Head of caudate nucleus (tissue), 42 donors: ENCODE measurements around the gene TPST1.
"Not testable (repeated sequence)": the region's sequence is repeated elsewhere in the genome, so short reads cannot be mapped to it uniquely, and the experiment has no call there.

Source experiments
- DNase-seq, 42 donors: peaks; one replicate each; pipeline versions ENCODE4 v3.0.0 to v3.0.0-alpha.2; 2020 to 2021; ENCODE audit warnings: mixed read lengths in 7 of 42
- intact Hi-C: fragments of 100-400 bp; cut with DNase I; formaldehyde crosslinking; loops from one replicate; pipeline ENCODE4 v1.15.0; 2022

The TPST1 gene

GRCh38 chr7:66204822-66205740, at the start of gene TPST1:
TSS of gene TPST1 (plus strand) at chr7:66205334. CDS start at chr7:66240426, 35,092 bp downstream.
- DNase-seq = peak; percentile 88 to 98 (median 95)
- intact Hi-C loops = no loop called here

- DNase-seq, intact Hi-C loops: not testable (repeated sequence)
Measured at GRCh38 chr7:66156035-66156434, 49.1 kb upstream of the TPST1 start.

DNA sequence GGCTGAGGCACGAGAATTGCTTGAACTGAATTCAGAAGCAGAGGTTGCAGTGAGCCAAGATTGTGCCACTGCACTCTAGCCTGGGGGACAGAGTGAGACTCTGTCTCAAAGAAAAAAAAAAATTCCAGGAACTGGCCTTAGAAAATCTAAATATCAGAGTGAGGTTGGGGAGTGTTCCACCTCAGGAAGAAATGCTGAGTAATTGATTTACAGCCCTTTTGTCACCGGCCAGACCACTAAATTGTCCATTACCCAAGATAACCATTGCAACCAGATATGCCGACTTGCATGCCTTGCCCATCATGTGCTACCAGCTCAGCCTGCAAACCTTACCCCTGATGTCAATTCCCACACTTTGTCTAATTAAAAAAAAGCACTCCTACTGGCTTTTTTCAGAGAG, 48.1 kb upstream of the TPST1 start:
- DNase-seq = no peak
- intact Hi-C loops = no loop called here

DNA sequence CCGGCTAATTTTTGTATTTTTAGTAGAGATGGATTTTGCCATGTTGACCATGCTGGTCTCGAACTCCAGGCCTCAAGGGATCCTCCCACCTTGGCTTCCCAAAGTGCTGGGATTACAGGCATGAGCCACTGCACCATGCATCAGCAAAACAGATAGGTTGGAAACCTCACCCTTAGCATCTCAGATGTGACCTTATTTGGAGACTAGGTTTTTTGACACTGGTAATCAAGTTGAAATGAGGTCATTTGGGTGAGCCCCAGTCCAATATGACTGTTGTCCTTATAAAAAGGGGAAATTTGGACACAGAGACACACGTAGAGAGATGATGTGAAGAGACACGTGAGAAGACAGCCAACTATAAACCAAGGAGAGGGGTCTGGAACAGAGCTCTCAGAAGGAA, 42.5 kb upstream of the TPST1 start:
- intact Hi-C loops = no loop called here
- no peak for DNase-seq

- intact Hi-C loops = no loop called here
- no peak for DNase-seq
Measured at GRCh38 chr7:66163186-66163610, 41.9 kb upstream of the TPST1 start.

GRCh38 chr7:66164356-66164755, 40.8 kb upstream of the TPST1 start:
- intact Hi-C loops = no loop called here
- DNase-seq = no peak

DNA sequence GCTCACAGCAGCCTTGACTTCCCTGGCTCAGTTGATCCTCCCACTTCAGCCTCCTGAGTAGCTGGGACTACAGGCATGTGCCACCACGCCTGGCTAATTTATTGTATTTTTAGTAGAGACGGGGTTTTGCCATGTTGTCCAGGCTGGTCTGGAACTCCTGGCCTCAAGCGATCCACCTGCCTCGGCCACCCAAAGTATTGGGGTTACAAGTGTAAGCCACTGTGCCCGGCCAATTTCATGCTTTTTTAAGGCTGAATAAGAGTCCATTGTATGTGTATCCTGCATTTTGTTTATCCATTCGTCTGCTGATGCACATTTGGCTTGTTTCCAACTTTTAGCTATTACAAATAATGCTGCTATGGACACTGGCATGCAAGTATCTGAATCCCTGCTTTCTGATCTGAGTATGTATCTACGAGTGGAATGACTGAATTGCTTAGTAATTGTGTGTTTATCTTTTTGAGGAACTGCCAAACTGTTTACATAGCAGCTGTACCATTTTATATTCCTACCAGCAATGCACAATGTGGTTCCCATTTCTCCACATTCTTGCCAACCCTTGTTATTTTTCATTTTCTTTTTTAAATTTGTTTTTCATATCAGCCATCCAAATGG, 37.3 kb upstream of the TPST1 start:
- intact Hi-C loops = no loop called here
- DNase-seq = no peak

DNA sequence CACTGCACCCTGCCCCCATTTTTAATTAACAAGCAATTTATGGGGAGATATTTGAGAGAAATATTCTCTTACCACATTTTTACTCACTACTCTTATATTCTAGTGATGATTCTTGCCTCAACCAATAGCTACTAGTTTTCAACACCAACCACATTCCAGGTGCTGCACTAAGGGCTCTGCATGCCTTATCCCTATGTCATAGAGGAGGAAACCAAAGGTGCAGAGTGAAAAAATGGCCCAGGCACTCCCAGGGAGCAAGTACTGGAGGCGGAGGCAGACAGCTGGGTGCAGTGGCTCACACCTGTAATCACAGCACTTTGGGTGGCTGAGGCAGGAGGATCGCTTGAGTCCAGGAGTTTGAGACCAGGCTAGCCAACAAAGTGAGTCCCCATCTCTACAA, 35.5 kb upstream of the TPST1 start:
- DNase-seq = no peak
- intact Hi-C loops = no loop called here

- DNase-seq = no peak
- intact Hi-C loops = no loop called here
Measured at GRCh38 chr7:66170309-66171231, 34.6 kb upstream of the TPST1 start.

DNA sequence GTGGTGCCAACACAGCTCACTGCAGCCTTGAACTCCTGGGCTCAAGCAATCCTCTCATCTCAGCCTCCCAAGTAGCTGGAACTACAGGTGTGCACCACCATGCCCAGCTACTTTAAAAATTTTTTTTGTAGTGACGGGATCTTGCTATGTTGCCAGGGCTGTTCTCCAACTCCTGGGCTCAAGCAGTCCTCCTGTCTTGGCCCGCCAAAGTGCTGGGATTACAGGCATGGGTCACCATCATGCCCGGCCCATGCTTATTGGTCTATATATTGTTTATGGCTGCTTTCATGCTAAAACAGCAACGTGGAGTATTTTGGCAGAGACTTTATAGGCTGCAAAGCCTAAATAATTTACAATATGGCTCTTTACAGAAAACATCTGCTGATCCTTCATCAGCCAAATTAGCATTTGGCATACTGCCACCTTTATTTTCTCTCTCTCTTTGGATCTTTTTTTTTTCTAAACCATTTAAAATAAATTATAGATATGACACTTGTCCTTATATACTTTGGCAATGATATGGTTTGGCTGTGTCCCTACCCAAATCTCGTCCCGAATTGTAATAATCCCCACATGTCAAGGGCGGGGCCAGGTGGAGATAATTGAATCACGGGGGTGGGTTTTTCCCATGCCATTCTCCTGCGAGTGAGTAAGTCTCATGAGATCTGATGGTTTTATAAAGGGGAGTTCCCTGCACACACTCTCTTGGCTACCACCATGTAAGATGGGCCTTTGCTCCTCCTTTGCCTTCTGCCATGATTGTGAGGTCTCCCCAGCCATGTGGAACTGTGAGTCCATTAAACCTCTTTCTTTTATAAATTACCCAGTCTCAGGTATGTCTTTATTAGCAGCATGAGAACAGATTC, 32.4 kb upstream of the TPST1 start:
- DNase-seq, intact Hi-C loops: not testable (repeated sequence)

DNA sequence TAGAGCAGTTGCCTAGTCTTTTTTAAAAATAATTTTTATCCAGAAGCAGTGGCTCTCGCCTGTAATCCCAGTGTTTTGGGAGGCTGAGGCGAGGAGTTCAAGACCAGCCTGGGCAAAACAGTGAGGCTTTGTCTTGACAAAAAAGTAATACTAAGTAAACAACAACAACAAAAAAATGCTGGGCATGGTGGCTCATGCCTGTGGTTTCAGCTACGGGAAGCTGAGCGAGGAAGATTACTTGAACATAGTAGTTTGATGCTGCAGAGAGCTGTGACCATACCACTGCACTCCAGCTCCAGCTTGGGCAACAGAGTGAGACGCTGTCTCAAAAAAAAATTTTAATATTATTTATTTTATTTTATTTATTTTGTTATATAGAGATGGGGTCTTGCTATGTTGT, 31.3 kb upstream of the TPST1 start:
- DNase-seq = no peak
- intact Hi-C loops = no loop called here

DNA sequence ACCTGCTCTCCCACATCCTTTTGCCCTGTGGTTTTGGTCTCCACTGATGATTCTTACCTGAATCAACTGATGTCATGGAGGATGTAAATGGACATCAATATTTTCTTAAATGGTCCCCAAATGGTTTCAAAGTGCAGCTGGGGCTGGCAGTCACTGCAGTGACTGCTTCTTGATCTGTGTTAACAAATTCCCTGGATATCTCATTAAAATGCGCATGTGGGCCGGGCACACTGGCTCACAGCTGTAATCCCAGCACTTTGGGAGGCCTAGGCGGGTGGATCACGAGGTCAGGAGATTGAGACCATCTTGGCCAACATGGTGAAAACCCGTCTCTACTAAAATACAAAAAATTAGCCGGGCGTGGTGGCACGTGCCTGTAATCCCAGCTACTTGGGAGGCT, 30.1 kb upstream of the TPST1 start:
- DNase-seq, intact Hi-C loops: not testable (repeated sequence)

DNA sequence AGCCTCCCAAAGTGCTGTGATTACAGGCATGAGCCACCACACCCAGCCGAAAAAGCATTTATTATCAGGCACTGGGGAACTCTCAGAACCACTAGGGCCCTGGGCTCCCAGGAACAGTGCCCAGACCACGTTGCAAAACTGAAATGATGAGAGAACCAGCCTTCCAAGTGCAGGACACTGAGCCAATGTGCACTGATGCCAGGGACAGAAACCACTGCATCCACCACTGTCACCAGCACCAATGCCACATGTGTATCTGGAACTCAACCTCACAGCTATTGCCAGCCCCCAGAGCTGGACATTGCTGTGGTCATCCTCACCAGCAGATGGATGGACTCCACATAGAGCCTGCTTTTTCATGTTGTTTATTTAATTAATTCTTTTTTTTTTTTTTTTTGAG, 28.2 kb upstream of the TPST1 start:
- peak in 1 of 42 donors; percentile 7 for DNase-seq
- intact Hi-C loops = no loop called here

GRCh38 chr7:66178258-66178657, 26.9 kb upstream of the TPST1 start:
- no peak for DNase-seq
- intact Hi-C loops = no loop called here

DNA sequence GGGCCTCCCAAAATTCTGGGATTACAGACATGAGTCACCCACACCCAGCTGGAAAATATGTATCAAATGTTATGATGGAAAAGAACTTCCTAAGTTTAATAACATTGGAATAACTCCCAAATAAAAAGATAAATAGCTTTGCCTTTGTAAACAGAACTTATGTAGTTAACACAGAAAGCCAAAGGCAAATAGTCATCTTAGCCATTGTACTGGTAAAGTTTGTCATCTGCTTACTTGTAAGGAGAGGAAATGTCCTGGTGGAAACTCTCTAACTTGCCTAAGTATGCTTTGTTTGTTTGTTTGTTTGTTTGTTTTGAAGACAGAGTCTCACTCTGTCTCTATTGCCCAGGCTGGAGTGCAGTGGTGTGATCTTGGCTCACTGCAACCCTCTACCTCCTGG, 23.8 kb upstream of the TPST1 start:
- no peak for DNase-seq
- intact Hi-C loops = no loop called here

GRCh38 chr7:66181845-66182244, 23.3 kb upstream of the TPST1 start:
- DNase-seq = no peak
- intact Hi-C loops = no loop called here

- intact Hi-C loops = no loop called here
Measured at GRCh38 chr7:66182920-66183319, 22.2 kb upstream of the TPST1 start.

GRCh38 chr7:66183700-66184099, 21.4 kb upstream of the TPST1 start:
- intact Hi-C loops = no loop called here
- DNase-seq = no peak

More at GRCh38 chr7:66182920-66183319, 22.2 kb upstream of the TPST1 start:
- no peak for DNase-seq
